Hepatocyte (in vitro differentiated cells): ENCODE measurements around the gene MCM6. TPM values are rescaled to one million over a fixed set of nuclear protein-coding genes. Genes with fewer than 3 reads are reported as not detected.

Experiments
- DNase-seq: peaks from one replicate; pipeline ENCODE4 v3.0.0-alpha.2; 2016; ENCODE audit warnings: low spot score
- H2AFZ ChIP-seq: fragments of 200-600 bp; sonication (generic); 2 replicates; pipeline ENCODE4 v1.6.0; 2016; ENCODE audit warnings: antibody characterized with exemption, mild to moderate bottlenecking
- H3K27ac ChIP-seq: fragments of 200-600 bp; sonication (generic); 2 replicates; pipeline ENCODE4 v1.5.1; 2016; ENCODE audit warnings: mild to moderate bottlenecking
- H3K27me3 ChIP-seq: fragments of 200-600 bp; sonication (generic); 2 replicates; pipeline ENCODE4 v1.6.1; 2016
- H3K36me3 ChIP-seq: fragments of 200-600 bp; sonication (generic); replicated peaks from 2 replicates; pipeline ENCODE4 v1.5.1; 2016; ENCODE audit warnings: low read depth; ENCODE audit not compliant: insufficient read depth
- H3K4me1 ChIP-seq: fragments of 200-600 bp; sonication (generic); 2 replicates; pipeline ENCODE4 v1.5.1; 2016; ENCODE audit warnings: mild to moderate bottlenecking, moderate library complexity; ENCODE audit not compliant: insufficient read depth
- H3K4me2 ChIP-seq: fragments of 200-600 bp; sonication (generic); 2 replicates; pipeline ENCODE4 v1.6.0; 2016
- H3K4me3 ChIP-seq: fragments of 200-600 bp; sonication (generic); 2 replicates; pipeline ENCODE4 v1.5.1; 2016; ENCODE audit warnings: mild to moderate bottlenecking
- H3K79me2 ChIP-seq: fragments of 200-600 bp; sonication (generic); 2 replicates; pipeline ENCODE4 v1.6.0; 2017; ENCODE audit warnings: mild to moderate bottlenecking
- H3K9me2 ChIP-seq: fragments of 200-600 bp; sonication (generic); replicated peaks from 2 replicates; pipeline ENCODE4 v1.6.0; 2017; ENCODE audit warnings: mild to moderate bottlenecking; ENCODE audit not compliant: insufficient read depth
- H3K9me3 ChIP-seq: fragments of 200-600 bp; sonication (generic); 2 replicates; pipeline ENCODE4 v1.5.1; 2016; ENCODE audit warnings: low read depth, mild to moderate bottlenecking
- H4K20me1 ChIP-seq: fragments of 200-600 bp; sonication (generic); 2 replicates; pipeline ENCODE4 v1.6.0; 2016; ENCODE audit warnings: mild to moderate bottlenecking; ENCODE audit not compliant: insufficient read depth, poor library complexity, severe bottlenecking
- CTCF ChIP-seq: fragments of 200-600 bp; sonication (generic); IDR thresholded peaks from 2 replicates; pipeline ENCODE4 v1.5.1; 2016; ENCODE audit warnings: antibody characterized with exemption, mild to moderate bottlenecking; ENCODE audit not compliant: poor library complexity
- EZH2 ChIP-seq: fragments of 200-600 bp; sonication (generic); IDR thresholded peaks from 2 replicates; pipeline ENCODE4 v1.6.1; 2016; ENCODE audit warnings: antibody characterized with exemption, mild to moderate bottlenecking, borderline replicate concordance
- EZH2phosphoT487 ChIP-seq: fragments of 200-600 bp; sonication (generic); IDR thresholded peaks from one replicate; pipeline ENCODE4 v1.6.1; 2018; ENCODE audit warnings: antibody characterized with exemption, mild to moderate bottlenecking, low read depth, moderate library complexity; ENCODE audit not compliant: unreplicated experiment, severe bottlenecking
- WGBS: methylation state at CpG from one replicate; pipeline ENCODE4 v1.1.6; 2016; ENCODE audit warnings: low lambda C conversion rate; ENCODE audit errors: missing lambda C conversion rate; 5-methylcytosine and 5-hydroxymethylcytosine counted together
- polyA plus RNA-seq: library from polyadenylated mRNA; unstranded; fragments of >200 nt; fragmentation: Nextera tagmentation; extraction: Ambion mirVana; gene quantifications from 2 replicates; pipeline ENCODE4 v1.2.1, GENCODE V29; 2016
- total RNA-seq: library from RNA; depleted of rRNA; stranded (reverse); fragments of >200 nt; gene quantifications from 2 replicates; pipeline ENCODE4 v1.2.3, GENCODE V29; 2014

Gene MCM6
- total and polyA plus RNA-seq, 2 experiments from 2014 or later, result 8.3 to 17.9 TPM

GRCh38 chr2:135905679-135906078 lies 29.4 kb upstream of the MCM6 start:
- H3K4me2 ChIP-seq, result no peak overlapping the region
- H3K4me1 ChIP-seq, result no peaks in the 10 kb centered on the region
- no peak overlapping the region for H3K4me3 ChIP-seq
- no peaks in the 10 kb centered on the region for H3K9me2 ChIP-seq
- no peaks in the 10 kb centered on the region for H3K9me3 ChIP-seq
- H3K27me3 ChIP-seq, result no peaks in the 10 kb centered on the region
- DNase-seq, result no peak
- H3K36me3 ChIP-seq, result no peaks in the 10 kb centered on the region
- H3K79me2 ChIP-seq, result no peaks in the 10 kb centered on the region
- no peak overlapping the region for H3K27ac ChIP-seq
- no peaks in the 10 kb centered on the region for H4K20me1 ChIP-seq
- TF ChIP-seq EZH2 (no peak), CTCF (no peak), EZH2phosphoT487 (no peak)
- no peak overlapping the region for H2AFZ ChIP-seq

GRCh38 chr2:135904341-135904989 lies 28.2 kb upstream of the MCM6 start:
- Histone ChIP-seq H3K79me2 (no peaks in the 10 kb centered on the region), H3K9me2 (no peaks in the 10 kb centered on the region), H2AFZ (no peak overlapping the region), H4K20me1 (no peaks in the 10 kb centered on the region), H3K9me3 (no peaks in the 10 kb centered on the region), H3K4me1 (no peaks in the 10 kb centered on the region), H3K4me3 (no peak overlapping the region), H3K27me3 (no peaks in the 10 kb centered on the region), H3K4me2 (no peak overlapping the region), H3K27ac (no peak overlapping the region), H3K36me3 (no peaks in the 10 kb centered on the region)
- TF ChIP-seq CTCF (no peak), EZH2phosphoT487 (no peak), EZH2 (no peak)
- WGBS, result 95% methylated on average over 4 of the region's 4 CpGs
- DNase-seq, result peak; percentile 23

GRCh38 chr2:135903650-135904049 lies 27.4 kb upstream of the MCM6 start:
- TF ChIP-seq EZH2, result no peak
- TF ChIP-seq CTCF, result no peak
- TF ChIP-seq EZH2phosphoT487, result no peak
- H3K36me3 ChIP-seq, result no peaks in the 10 kb centered on the region
- no peaks in the 10 kb centered on the region for H3K9me2 ChIP-seq
- H3K4me1 ChIP-seq, result no peaks in the 10 kb centered on the region
- no peaks in the 10 kb centered on the region for H3K9me3 ChIP-seq
- no peak overlapping the region for H3K4me3 ChIP-seq
- H3K27me3 ChIP-seq, result no peaks in the 10 kb centered on the region
- H2AFZ ChIP-seq, result no peak overlapping the region
- 71% methylated on average over 3 of the region's 3 CpGs for WGBS
- no peaks in the 10 kb centered on the region for H4K20me1 ChIP-seq
- no peak overlapping the region for H3K27ac ChIP-seq
- no peak for DNase-seq
- H3K4me2 ChIP-seq, result no peak overlapping the region
- no peaks in the 10 kb centered on the region for H3K79me2 ChIP-seq
